Osteocyte (in vitro differentiated cells): ENCODE data around the gene PRKCE. TPM values are rescaled to one million over a fixed set of nuclear protein-coding genes. Genes with fewer than 3 reads are reported as not detected.

Source experiments
- DNase-seq: peaks from one replicate; pipeline ENCODE4 v3.0.0; 2021; ENCODE audit warnings: mixed read lengths; ENCODE audit not compliant: unreplicated experiment; ENCODE audit errors: extremely low spot score
- H3K27ac Mint-ChIP-seq: one replicate; pipeline ENCODE4 v1.8.0; 2021; ENCODE audit warnings: mild to moderate bottlenecking, mixed read lengths; ENCODE audit not compliant: unreplicated experiment
- H3K27me3 Mint-ChIP-seq: one replicate; pipeline ENCODE4 v1.8.0; 2021; ENCODE audit warnings: mixed read lengths; ENCODE audit not compliant: unreplicated experiment
- H3K36me3 Mint-ChIP-seq: one replicate; pipeline ENCODE4 v1.8.0; 2021; ENCODE audit warnings: mixed read lengths; ENCODE audit not compliant: unreplicated experiment
- H3K4me1 Mint-ChIP-seq: one replicate; pipeline ENCODE4 v1.8.0; 2021; ENCODE audit warnings: mixed read lengths; ENCODE audit not compliant: unreplicated experiment
- H3K4me3 Mint-ChIP-seq: one replicate; pipeline ENCODE4 v1.8.0; 2021; ENCODE audit warnings: mild to moderate bottlenecking, moderate library complexity, mixed read lengths; ENCODE audit not compliant: unreplicated experiment
- H3K9me3 Mint-ChIP-seq: one replicate; pipeline ENCODE4 v1.8.0; 2021; ENCODE audit warnings: mixed read lengths; ENCODE audit not compliant: unreplicated experiment
- CTCF ChIP-seq: fragments of 200-600 bp; sonication (generic); IDR thresholded peaks from 2 replicates; pipeline ENCODE4 v1.5.0; 2021; ENCODE audit warnings: antibody characterized with exemption, mild to moderate bottlenecking, moderate library complexity
- total RNA-seq: library from RNA; stranded (reverse); gene quantifications from 2 replicates; pipeline ENCODE4 v1.2.1, GENCODE V29; 2021

Gene PRKCE
- total RNA-seq, 1 donor from 2014 or later = 13.8 TPM

GRCh38 chr2:46056541-46056940 lies 405.1 kb downstream of the PRKCE start:
- H3K36me3 Mint-ChIP-seq = peaks cover 6% of the 10 kb centered on the region
- no peaks in the 10 kb centered on the region for H3K27me3 Mint-ChIP-seq
- no peak overlapping the region for H3K4me3 Mint-ChIP-seq
- no peak overlapping the region for H3K27ac Mint-ChIP-seq
- H3K9me3 Mint-ChIP-seq = peaks cover 11% of the 10 kb centered on the region
- no peak for DNase-seq
- TF ChIP-seq CTCF = no peak
- peaks cover 1% of the 10 kb centered on the region for H3K4me1 Mint-ChIP-seq

GRCh38 chr2:46058140-46058539 lies 406.7 kb downstream of the PRKCE start:
- H3K36me3 Mint-ChIP-seq = no peaks in the 10 kb centered on the region
- no peak overlapping the region for H3K27ac Mint-ChIP-seq
- H3K4me3 Mint-ChIP-seq = no peak overlapping the region
- no peaks in the 10 kb centered on the region for H3K9me3 Mint-ChIP-seq
- DNase-seq = no peak
- peaks cover 5% of the 10 kb centered on the region for H3K4me1 Mint-ChIP-seq
- H3K27me3 Mint-ChIP-seq = no peaks in the 10 kb centered on the region
- TF ChIP-seq CTCF = no peak

- no peaks in the 10 kb centered on the region for H3K27me3 Mint-ChIP-seq
- peak overlapping the region; percentile 2 for H3K27ac Mint-ChIP-seq
- no peaks in the 10 kb centered on the region for H3K36me3 Mint-ChIP-seq
- DNase-seq = peak; percentile 91
- H3K4me3 Mint-ChIP-seq = no peak overlapping the region
- peaks cover 21% of the 10 kb centered on the region for H3K4me1 Mint-ChIP-seq
- H3K9me3 Mint-ChIP-seq = no peaks in the 10 kb centered on the region
- TF ChIP-seq CTCF = peak; percentile 93
These were observed 411.4 kb downstream of the PRKCE start for GRCh38 chr2:46062637-46063412.

GRCh38 chr2:46064396-46064795 lies 412.9 kb downstream of the PRKCE start:
- no peaks in the 10 kb centered on the region for H3K27me3 Mint-ChIP-seq
- no peak overlapping the region for H3K27ac Mint-ChIP-seq
- H3K9me3 Mint-ChIP-seq = no peaks in the 10 kb centered on the region
- no peak for TF ChIP-seq CTCF
- no peak for DNase-seq
- no peak overlapping the region for H3K4me3 Mint-ChIP-seq
- peaks cover 23% of the 10 kb centered on the region for H3K4me1 Mint-ChIP-seq
- no peaks in the 10 kb centered on the region for H3K36me3 Mint-ChIP-seq

GRCh38 chr2:46065152-46065551 lies 413.7 kb downstream of the PRKCE start:
- no peak for DNase-seq
- no peak for TF ChIP-seq CTCF
- Mint-ChIP-seq H3K4me1 (peaks cover 23% of the 10 kb centered on the region), H3K4me3 (no peak overlapping the region), H3K9me3 (no peaks in the 10 kb centered on the region), H3K27ac (no peak overlapping the region), H3K27me3 (no peaks in the 10 kb centered on the region), H3K36me3 (no peaks in the 10 kb centered on the region)
